Pons (tissue), 1 donor: ENCODE results near the gene SUSD1.
"Not testable (repeated sequence)": the region's sequence is repeated elsewhere in the genome, so short reads cannot be mapped to it uniquely, and the experiment has no call there.

Source experiments
- DNase-seq: peaks from one replicate; pipeline ENCODE4 v3.0.0-alpha.2; 2016; ENCODE audit warnings: low spot score

SUSD1 gene

DNA sequence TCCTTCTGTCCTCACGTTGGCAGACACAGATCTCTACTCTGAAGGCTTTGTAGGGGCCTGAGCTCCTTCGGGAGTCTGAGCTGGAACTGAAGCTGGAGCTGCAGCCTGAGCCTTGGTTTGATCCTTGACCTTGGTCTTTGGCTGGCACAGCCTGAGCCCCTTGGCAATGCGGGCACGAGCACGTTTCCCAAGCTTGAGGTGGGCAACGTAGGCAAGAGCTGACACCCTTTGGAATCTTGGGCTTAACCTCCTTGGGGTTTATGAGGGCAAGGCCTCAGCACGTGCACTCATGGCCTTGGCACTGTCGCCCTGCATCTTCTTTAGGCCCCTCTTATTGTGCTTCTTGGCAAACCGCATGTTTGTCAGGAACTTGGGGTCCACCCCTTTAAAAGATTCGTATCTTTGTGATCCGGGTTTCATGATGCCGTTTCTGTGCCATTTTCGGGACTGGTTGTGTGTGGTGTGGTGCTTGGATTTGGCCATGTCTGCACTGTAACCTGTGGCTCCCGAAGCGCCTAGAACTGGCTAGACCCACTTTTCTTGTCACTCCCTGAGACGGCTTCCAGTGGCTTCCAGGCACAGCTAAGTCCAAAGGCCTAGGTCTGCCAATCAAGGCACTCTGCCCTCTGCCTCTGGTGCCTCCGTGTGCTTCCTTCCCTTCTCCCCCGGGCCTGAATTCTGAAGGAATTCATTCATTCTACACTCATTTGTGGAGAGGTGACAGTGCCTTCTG, 1.4 kb downstream of the SUSD1 start:
- no peak for DNase-seq

GRCh38 chr9:112170968-112171367, 4.1 kb downstream of the SUSD1 start:
- no peak for DNase-seq

GRCh38 chr9:112170235-112170634, 4.9 kb downstream of the SUSD1 start:
- DNase-seq, result no peak

GRCh38 chr9:112169368-112169767, 5.7 kb downstream of the SUSD1 start:
- no peak for DNase-seq

GRCh38 chr9:112168197-112168596, 6.9 kb downstream of the SUSD1 start:
- no peak for DNase-seq

GRCh38 chr9:112166176-112167140, 8.6 kb downstream of the SUSD1 start:
- no peak for DNase-seq

GRCh38 chr9:112162621-112163413, 12.3 kb downstream of the SUSD1 start:
- no peak for DNase-seq

DNA sequence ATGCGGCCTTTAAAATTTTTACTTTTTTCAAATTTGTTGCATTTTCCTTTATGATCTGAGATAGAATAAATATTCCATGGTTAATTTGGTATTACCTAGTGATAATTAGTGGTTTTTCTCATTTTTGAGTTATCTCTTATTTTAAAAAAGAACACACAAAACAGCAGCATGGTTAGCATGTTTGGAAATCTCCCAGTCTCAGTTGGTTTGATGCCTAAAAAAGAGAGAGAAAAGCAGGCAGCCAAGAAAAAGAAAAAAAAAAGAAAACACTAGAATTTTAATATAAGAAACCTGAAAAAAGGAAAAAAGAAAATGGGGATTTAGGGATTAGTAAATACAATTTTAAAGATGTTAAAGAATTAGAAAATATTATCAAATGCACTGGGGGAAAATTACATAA, 15.3 kb downstream of the SUSD1 start:
- no peak for DNase-seq

- DNase-seq, result no peak
These were observed 16.3 kb downstream of the SUSD1 start for GRCh38 chr9:112158656-112159367.

DNA sequence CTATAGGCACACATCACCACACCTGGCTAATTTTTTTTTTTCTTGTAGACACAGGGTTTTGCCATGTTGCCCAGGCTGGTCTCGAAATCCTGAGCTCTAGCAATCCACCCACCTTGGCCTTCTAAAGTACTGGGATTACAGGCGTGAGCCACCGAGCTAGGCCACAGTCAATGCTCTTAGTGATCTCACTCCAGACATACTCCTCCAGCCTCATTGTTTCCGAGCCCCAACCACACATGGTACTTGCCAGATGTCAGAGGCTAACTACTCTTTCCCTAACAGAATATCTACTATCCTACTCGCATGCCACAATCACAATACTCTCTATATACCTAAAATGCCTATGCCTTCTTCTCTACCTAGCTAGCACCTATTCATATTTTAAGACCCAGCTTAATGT, 17.1 kb downstream of the SUSD1 start:
- DNase-seq, result no peak

- DNase-seq, result no peak
These were observed 18.0 kb downstream of the SUSD1 start for GRCh38 chr9:112157087-112157486.

- no peak for DNase-seq
These were observed 25.9 kb downstream of the SUSD1 start for GRCh38 chr9:112149211-112149610.

DNA sequence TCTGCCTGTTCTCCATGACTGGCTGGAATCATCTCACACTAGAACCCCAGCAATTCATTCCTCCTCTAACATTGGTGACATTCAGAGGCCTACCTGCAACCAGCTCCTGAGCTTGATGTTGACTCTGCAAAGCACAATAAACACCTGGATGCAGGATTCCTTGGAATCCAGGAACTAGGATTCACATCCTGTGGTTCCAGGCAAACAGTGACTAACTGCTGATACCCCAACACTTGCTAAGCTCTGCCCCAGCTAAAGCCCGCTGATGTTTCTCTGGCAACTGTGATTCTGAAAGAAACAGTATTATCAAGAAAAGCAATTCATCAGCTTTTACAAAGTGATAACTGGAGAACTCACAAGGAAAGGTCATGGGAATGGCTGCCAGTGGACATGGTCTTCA, 29.2 kb downstream of the SUSD1 start:
- DNase-seq, result no peak

- DNase-seq, result no peak
These were observed 30.3 kb downstream of the SUSD1 start for GRCh38 chr9:112144807-112145206.

- no peak for DNase-seq
These were observed 32.7 kb downstream of the SUSD1 start for GRCh38 chr9:112142420-112142819.

DNA sequence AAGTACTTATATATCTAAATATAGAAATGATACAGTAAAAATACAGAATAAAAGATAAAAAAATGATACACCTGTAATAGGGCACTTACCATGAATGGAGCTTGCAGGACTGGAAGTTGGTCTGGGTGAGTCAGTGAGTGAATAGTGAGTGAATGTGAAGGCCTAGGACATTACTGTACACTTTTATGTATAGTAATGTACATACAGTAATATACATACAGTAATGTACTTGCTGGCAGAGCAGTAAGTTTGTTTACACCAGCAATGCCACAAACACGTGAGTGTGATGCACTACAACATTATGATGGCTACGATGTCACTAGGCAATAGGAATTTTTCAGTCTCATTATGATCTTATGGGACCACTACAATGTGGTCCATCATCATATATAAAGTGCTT, 34.2 kb downstream of the SUSD1 start:
- DNase-seq, result no peak

GRCh38 chr9:112137066-112137465, 38.0 kb downstream of the SUSD1 start:
- DNase-seq, result no peak

- no peak for DNase-seq
These were observed 39.4 kb downstream of the SUSD1 start for GRCh38 chr9:112135706-112136105.

DNA sequence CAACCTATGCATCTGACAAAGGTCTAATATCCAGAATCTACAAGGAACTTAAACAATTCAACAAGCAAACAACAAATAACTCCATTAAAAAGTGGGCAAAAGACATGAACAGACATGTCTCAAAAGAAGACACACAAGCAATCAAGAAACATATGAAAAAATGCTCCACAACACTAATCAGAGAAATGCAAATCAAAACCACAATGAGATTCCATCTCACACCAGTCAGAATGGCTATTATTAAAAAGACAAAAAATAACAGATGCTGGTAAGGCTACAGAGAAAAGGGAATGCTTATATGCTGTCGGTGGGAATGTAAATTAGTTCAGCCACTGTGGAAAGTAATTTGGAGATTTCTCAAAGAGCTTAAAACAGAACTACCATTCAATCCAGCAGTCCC, 41.3 kb downstream of the SUSD1 start:
- DNase-seq, result not testable (repeated sequence)

DNA sequence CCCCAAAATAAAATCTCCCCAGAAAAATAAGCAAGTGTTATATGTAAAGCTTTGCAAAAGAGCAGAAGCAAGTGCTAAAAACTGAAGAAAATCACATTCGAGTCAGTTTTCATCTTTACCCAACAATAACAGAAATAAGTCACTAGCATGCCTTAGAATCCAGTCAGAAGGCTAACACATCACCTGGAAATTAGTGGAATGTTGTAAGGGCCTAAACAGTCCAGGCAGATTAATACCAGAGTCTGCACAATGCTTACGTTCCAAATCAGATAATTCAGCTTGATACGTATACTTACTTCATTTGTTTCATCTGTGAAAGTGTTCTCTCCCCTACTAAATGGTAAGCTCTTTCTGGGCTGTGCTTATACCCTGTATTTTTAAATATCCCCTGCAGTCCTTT, 42.7 kb downstream of the SUSD1 start:
- DNase-seq, result no peak

DNA sequence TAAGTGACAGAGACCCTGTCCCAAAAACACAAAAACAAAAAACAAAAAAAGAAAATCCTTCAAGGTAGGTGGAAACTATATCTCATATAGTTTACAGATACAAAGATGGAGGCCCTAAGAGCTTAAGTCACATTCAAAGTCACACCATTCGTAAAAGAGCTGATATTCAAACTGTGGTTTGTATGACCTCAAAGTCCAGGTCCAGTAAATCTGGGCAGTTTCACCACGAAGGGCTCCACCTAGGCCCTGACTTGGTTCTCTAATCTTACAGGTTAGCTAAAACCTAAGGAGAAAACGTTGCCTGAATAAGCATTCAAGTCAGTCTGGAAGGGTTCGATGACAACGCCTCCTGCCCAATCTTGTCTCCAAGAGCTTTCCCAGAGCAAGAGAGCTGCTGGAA, 44.1 kb downstream of the SUSD1 start:
- DNase-seq, result no peak

- DNase-seq, result no peak
These were observed 44.8 kb downstream of the SUSD1 start for GRCh38 chr9:112130347-112130746.
